ENCODE data around the gene SLC25A11. TPM values are rescaled to one million over a fixed set of nuclear protein-coding genes. Genes with fewer than 3 reads are reported as not detected.

SLC25A11 gene
- total and polyA plus RNA-seq, 2 donors (not counting 3 experiments of a cell fraction or from before 2014, with no cell fraction given) = 58.2 to 95.2 TPM

GRCh38 chr17:4901648-4902344 lies 38.0 kb downstream of the SLC25A11 start:
- dilution Hi-C loops (cut with MboI; ENCODE audit: extremely low pct_ligation_motif_present, low sequenced_read_pairs) = no loop called here
- no peak for TF ChIP-seq JUN (IDR thresholded peaks at IDR 0.05; ENCODE audit: borderline replicate concordance, insufficient read depth, insufficient read length, low read depth)
- no peak for TF ChIP-seq POLR2AphosphoS5 (IDR thresholded peaks at IDR 0.05; ENCODE audit: insufficient read depth, low read depth, low read length)
- no peak for TF ChIP-seq POLR2A (IDR thresholded peaks at IDR 0.05; ENCODE audit: low read depth, low read length)
- TF ChIP-seq CTCF (IDR thresholded peaks at IDR 0.05; ENCODE audit: extremely low read depth in 1 of 2, insufficient read depth in 1 of 2, low read depth in 1 of 2, low read length in 2 of 2) = no peak
- TF ChIP-seq GATA2 (IDR thresholded peaks at IDR 0.05; ENCODE audit: insufficient read depth, insufficient read length, low read depth, low read length) = no peak
- no peak for TF ChIP-seq EZH2 (IDR thresholded peaks at IDR 0.05; ENCODE audit: borderline replicate concordance, low read depth, low read length, severe bottlenecking)
- peak; percentile 57 for DNase-seq (ENCODE audit: low read depth, low spot score)
- Histone ChIP-seq H2AFZ (ENCODE audit: low read depth, low read length) (peak overlapping the region; percentile 31), H3K9ac (replicated peaks; ENCODE audit: extremely low read depth, insufficient read depth, low read length) (peak overlapping the region; percentile 26), H3K4me2 (ENCODE audit: insufficient read depth, low read length) (peak overlapping the region; percentile 35), H3K27ac (ENCODE audit: insufficient read depth, low read depth, low read length) (peak overlapping the region; percentile 23), H3K4me1 (ENCODE audit: control insufficient read depth, extremely low read depth, insufficient read depth, low read length) (peaks cover 10% of the 10 kb centered on the region), H3K9me3 (replicated peaks; ENCODE audit: control insufficient read depth, insufficient read depth, low read length) (no peaks in the 10 kb centered on the region), H3K4me3 (replicated peaks in 1 of 3; ENCODE audit: insufficient read depth in 1 of 3, low read depth in 1 of 3, low read length in 3 of 3) (peak overlapping the region in 1 of 3 experiments; percentile 8), H3K27me3 (ENCODE audit: control insufficient read depth in 2 of 2, insufficient read depth in 2 of 2, low read length in 2 of 2) (no peaks in the 10 kb centered on the region), H3K36me3 (ENCODE audit: control insufficient read depth in 2 of 2, extremely low read depth in 1 of 2, insufficient read depth in 2 of 2, low read length in 2 of 2) (peaks cover 0 to 5% of the 10 kb centered on the region in 2 experiments), H4K20me1 (replicated peaks; ENCODE audit: control insufficient read depth, extremely low read depth, insufficient read depth, low read length) (no peaks in the 10 kb centered on the region), H3K9me1 (replicated peaks; ENCODE audit: control insufficient read depth, extremely low read depth, insufficient read depth, low read length) (no peaks in the 10 kb centered on the region), H3K79me2 (ENCODE audit: control insufficient read depth, insufficient read depth, low read length) (no peaks in the 10 kb centered on the region)
- ChIA-PET POLR2A (interaction anchor here (0.6 to 1.3 kb wide), 2 partner anchors 66 to 192 kb away, joined by 3 to 6 read pairs; partner anchors contain the start of genes ARRB2 and SPAG7), CTCF (interaction anchor here (1.0 to 6.9 kb wide), 9 partner anchors 23 to 193 kb away, joined by 3 to 70 read pairs (median 4); partner anchors contain the start of genes ARRB2, GLTPD2, PFN1 and PSMB6)
- intact Hi-C loops (cut with micrococcal nuclease) = loop anchor here (5.0 kb wide), 2 partner anchors 114 to 169 kb away; partner anchors contain the start of genes GLTPD2, MED11 and VMO1
- peak; percentile 71 for FAIRE-seq
- no TSS peak for BruUV-seq (replicated peaks)
